ENCODE data around the gene INSRR. TPM values are rescaled to one million over a fixed set of nuclear protein-coding genes. Genes with fewer than 3 reads are reported as not detected.

Gene INSRR
- total RNA-seq, 1 experiment from 2014 or later: not detected

GRCh38 chr1:156808186-156809030 lies 50.5 kb downstream of the INSRR start:
- BruUV-seq (replicated peaks): no TSS peak
- intact Hi-C loops (cut with micrococcal nuclease; ENCODE audit: unreplicated experiment) (no loop called here), in situ Hi-C loops (cut with HindIII; ENCODE audit: low pct_unique_long_range_greater_than_20kb, low sequenced_read_pairs) (no loop called here)
- CTCF ChIA-PET: interaction anchor here (0.8 kb wide), 2 partner anchors 51 to 83 kb away, joined by 3 to 5 read pairs; no protein-coding TSS in a partner anchor
- no peak for TF ChIP-seq SIN3A (IDR thresholded peaks at IDR 0.05; ENCODE audit: borderline replicate concordance, insufficient read depth, low read depth, low read length)
- no peak for TF ChIP-seq TCF7L2 (IDR thresholded peaks at IDR 0.05; ENCODE audit: low read depth, low read length)
- TF ChIP-seq REST (IDR thresholded peaks at IDR 0.05; ENCODE audit: insufficient read depth in 1 of 2, low read depth in 2 of 2, low read length in 1 of 2): no peak
- TF ChIP-seq CTCF (IDR thresholded peaks at IDR 0.05): no peak
- no peak for TF ChIP-seq POLR2AphosphoS5 (IDR thresholded peaks at IDR 0.05; ENCODE audit: low read depth, low read length)
- no peaks in the 10 kb centered on the region for H3K27me3 ChIP-seq (ENCODE audit: control insufficient read depth, insufficient read depth, low read length)
- DNase-seq (ENCODE audit: low read depth, low spot score) (no peak), ATAC-seq (no peak)
- H3K4me1 ChIP-seq (ENCODE audit: control insufficient read depth, insufficient read depth, low read length): no peaks in the 10 kb centered on the region; the same call in 1 of the 2 replicates
- no peak overlapping the region for H3K27ac ChIP-seq (ENCODE audit: low read length)
- no peaks in the 10 kb centered on the region for H3K36me3 ChIP-seq (ENCODE audit: control insufficient read depth, insufficient read depth, low read length)
- H3K9me3 ChIP-seq (ENCODE audit: control insufficient read depth, insufficient read depth, low read depth, low read length): no peaks in the 10 kb centered on the region
- POLR2A ChIA-PET: interaction anchor here (0.7 kb wide), 1 partner anchor 49 kb away, joined by 4 read pairs; no protein-coding TSS in a partner anchor
- H3K4me3 ChIP-seq (ENCODE audit: low read depth in 2 of 2, low read length in 2 of 2): no peak overlapping the region

GRCh38 chr1:156807627-156808026 lies 51.3 kb downstream of the INSRR start:
- DNase-seq (ENCODE audit: low read depth, low spot score) (no peak), ATAC-seq (no peak)
- in situ Hi-C loops (cut with HindIII; ENCODE audit: low pct_unique_long_range_greater_than_20kb, low sequenced_read_pairs) (no loop called here), intact Hi-C loops (cut with micrococcal nuclease; ENCODE audit: unreplicated experiment) (no loop called here)
- no peaks in the 10 kb centered on the region for H3K27me3 ChIP-seq (ENCODE audit: control insufficient read depth, insufficient read depth, low read length)
- POLR2A ChIA-PET: no interaction called here
- H3K9me3 ChIP-seq (ENCODE audit: control insufficient read depth, insufficient read depth, low read depth, low read length): no peaks in the 10 kb centered on the region
- H3K4me3 ChIP-seq (ENCODE audit: low read depth in 2 of 2, low read length in 2 of 2): no peak overlapping the region
- no peaks in the 10 kb centered on the region for H3K36me3 ChIP-seq (ENCODE audit: control insufficient read depth, insufficient read depth, low read length)
- CTCF ChIA-PET: interaction anchor here (0.6 kb wide), 1 partner anchor 79 kb away, joined by 3 read pairs; no protein-coding TSS in a partner anchor
- TF ChIP-seq CTCF (IDR thresholded peaks at IDR 0.05): no peak
- H3K4me1 ChIP-seq (ENCODE audit: control insufficient read depth, insufficient read depth, low read length): no peaks in the 10 kb centered on the region
- no TSS peak for BruUV-seq (replicated peaks)
- H3K27ac ChIP-seq (ENCODE audit: low read length): no peak overlapping the region
